Mesenchymal stem cell (in vitro differentiated cells and primary cell): ENCODE results near the gene HPN.

Experiments
- DNase-seq: peaks from one replicate; pipeline ENCODE4 v3.0.0-alpha.2; 2013
- H2AFZ ChIP-seq: one replicate; pipeline ENCODE4 v1.6.1; 2013; ENCODE audit warnings: low read depth, mild to moderate bottlenecking, control low read depth, inconsistent platforms, low read length, moderate library complexity
- H2AK5ac ChIP-seq: 2 replicates; pipeline ENCODE4 v1.6.1; 2013; ENCODE audit warnings: low read length, moderate library complexity, mild to moderate bottlenecking, inconsistent platforms; ENCODE audit not compliant: severe bottlenecking
- H2BK120ac ChIP-seq: one replicate; pipeline ENCODE4 v1.6.1; 2013; ENCODE audit warnings: low read depth, mild to moderate bottlenecking, inconsistent platforms, low read length, moderate library complexity
- H2BK12ac ChIP-seq, 2 experiments: one replicate each; pipeline ENCODE4 v1.6.1; 2013; ENCODE audit warnings: inconsistent platforms in 2 of 2, low read length in 2 of 2, mild to moderate bottlenecking in 2 of 2, moderate library complexity in 2 of 2, control low read depth in 1 of 2
- H2BK15ac ChIP-seq: one replicate; pipeline ENCODE4 v1.6.1; 2013; ENCODE audit warnings: mild to moderate bottlenecking, low read depth, inconsistent platforms; ENCODE audit not compliant: poor library complexity, severe bottlenecking
- H2BK5ac ChIP-seq: 2 replicates; pipeline ENCODE4 v1.6.1; 2013; ENCODE audit warnings: low read depth, mild to moderate bottlenecking, low read length, control low read depth, inconsistent platforms; ENCODE audit not compliant: poor library complexity, severe bottlenecking
- H3K14ac ChIP-seq, 2 experiments: one replicate each; pipeline ENCODE4 v1.6.1; 2013; ENCODE audit warnings: inconsistent platforms in 2 of 2, low read length in 2 of 2, control low read depth in 1 of 2, mild to moderate bottlenecking in 1 of 2, moderate library complexity in 1 of 2
- H3K18ac ChIP-seq, 2 experiments: one replicate each; pipeline ENCODE4 v1.6.1; 2013; ENCODE audit warnings: inconsistent platforms in 2 of 2, low read length in 2 of 2, control low read depth in 1 of 2, low read depth in 1 of 2, mild to moderate bottlenecking in 1 of 2
- H3K23ac ChIP-seq, 2 experiments: one replicate each; pipeline ENCODE4 v1.6.1; 2013; ENCODE audit warnings: inconsistent platforms in 2 of 2, low read length in 2 of 2, mild to moderate bottlenecking in 2 of 2, moderate library complexity in 2 of 2, control low read depth in 1 of 2
- H3K27ac ChIP-seq: 2 replicates; pipeline ENCODE4 v1.5.1; 2013; ENCODE audit warnings: mild to moderate bottlenecking, moderate library complexity, low read length, control low read depth, inconsistent platforms; ENCODE audit not compliant: poor library complexity, severe bottlenecking
- H3K27me3 ChIP-seq, 2 experiments: 2 replicates each; pipeline versions ENCODE4 v1.6.1 to v1.7.0; 2013; ENCODE audit warnings: low read length in 2 of 2, mild to moderate bottlenecking in 2 of 2, moderate library complexity in 2 of 2, control low read depth in 1 of 2, inconsistent platforms in 1 of 2; ENCODE audit not compliant: control insufficient read depth in 1 of 2, insufficient read depth in 1 of 2
- H3K36me3 ChIP-seq, 2 experiments: 2 replicates each; pipeline versions ENCODE4 v1.6.1 to v1.7.0; 2013; ENCODE audit warnings: low read length in 2 of 2, control low read depth in 1 of 2, inconsistent platforms in 1 of 2, low read depth in 1 of 2, mild to moderate bottlenecking in 1 of 2; ENCODE audit not compliant: insufficient read depth in 2 of 2, control insufficient read depth in 1 of 2
- H3K4ac ChIP-seq, 2 experiments: one replicate each; pipeline ENCODE4 v1.6.1; 2013; ENCODE audit warnings: inconsistent platforms in 2 of 2, low read length in 2 of 2, mild to moderate bottlenecking in 2 of 2, moderate library complexity in 2 of 2, control low read depth in 1 of 2, low read depth in 1 of 2
- H3K4me1 ChIP-seq: 2 replicates; pipeline ENCODE4 v1.6.1; 2013; ENCODE audit warnings: low read depth, low read length, control low read depth; ENCODE audit not compliant: control insufficient read depth, insufficient read depth
- H3K4me2 ChIP-seq: 2 replicates; pipeline ENCODE4 v1.6.1; 2013; ENCODE audit warnings: low read length, mild to moderate bottlenecking, inconsistent platforms; ENCODE audit not compliant: poor library complexity, severe bottlenecking
- H3K4me3 ChIP-seq, 2 experiments: 2 replicates each; pipeline versions ENCODE4 v1.5.1 to v1.7.0; 2013; ENCODE audit warnings: low read length in 2 of 2, mild to moderate bottlenecking in 2 of 2, control low read depth in 1 of 2, low read depth in 1 of 2; ENCODE audit not compliant: insufficient read depth in 1 of 2
- H3K79me1 ChIP-seq: replicated peaks from 2 replicates; pipeline ENCODE4 v1.6.1; 2013; ENCODE audit warnings: mild to moderate bottlenecking, control low read depth, low read length, inconsistent platforms; ENCODE audit not compliant: poor library complexity, severe bottlenecking
- H3K9ac ChIP-seq: 2 replicates; pipeline ENCODE4 v1.7.0; 2013; ENCODE audit warnings: mild to moderate bottlenecking, low read length, moderate library complexity
- H3K9me3 ChIP-seq: 2 replicates; pipeline ENCODE4 v1.7.0; 2013; ENCODE audit warnings: mild to moderate bottlenecking, low read length; ENCODE audit not compliant: control insufficient read depth
- H4K8ac ChIP-seq: one replicate; pipeline ENCODE4 v1.6.1; 2013; ENCODE audit warnings: inconsistent platforms, mild to moderate bottlenecking, low read length, moderate library complexity
- H4K91ac ChIP-seq: one replicate; pipeline ENCODE4 v1.6.1; 2013; ENCODE audit warnings: mild to moderate bottlenecking, low read length, inconsistent platforms
- WGBS: methylation state at CpG from one replicate; pipeline ENCODE4 v1.1.7; 2013; ENCODE audit warnings: mixed read lengths; 5-methylcytosine and 5-hydroxymethylcytosine counted together

HPN gene

DNA sequence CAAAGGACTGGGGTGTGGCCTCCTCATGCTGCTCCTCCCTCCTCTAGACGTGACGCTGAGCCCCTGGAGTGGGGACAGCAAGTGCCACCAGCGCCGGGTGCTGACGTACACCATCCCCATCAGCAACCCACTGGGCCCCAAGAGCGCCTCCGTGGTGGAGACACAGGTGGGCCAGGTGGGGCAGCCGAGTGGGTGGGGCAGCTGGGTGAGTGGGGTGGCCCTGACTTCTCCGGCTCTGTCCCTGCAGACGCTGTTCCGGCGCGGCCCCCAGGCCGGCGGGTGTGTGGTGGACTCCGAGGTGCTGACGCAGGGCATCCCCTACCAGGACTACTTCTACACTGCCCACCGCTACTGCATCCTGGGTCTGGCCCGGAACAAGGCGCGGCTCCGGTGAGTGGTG is 22.4 kb upstream of the HPN start:
- no peak overlapping the region for H4K8ac ChIP-seq
- no peak overlapping the region for H3K14ac ChIP-seq
- no peaks in the 10 kb centered on the region for H3K9me3 ChIP-seq
- no peak overlapping the region for H3K9ac ChIP-seq
- no peak overlapping the region for H2AFZ ChIP-seq
- H4K91ac ChIP-seq: peak overlapping the region; percentile 47
- H2AK5ac ChIP-seq: no peak overlapping the region
- H3K36me3 ChIP-seq: peaks cover 76 to 85% of the 10 kb centered on the region in 2 experiments
- no peak overlapping the region for H3K18ac ChIP-seq
- no peak overlapping the region for H3K27ac ChIP-seq
- no peaks in the 10 kb centered on the region for H3K27me3 ChIP-seq
- H3K4me2 ChIP-seq: no peak overlapping the region
- no peak overlapping the region for H3K4ac ChIP-seq
- H2BK5ac ChIP-seq: no peak overlapping the region
- H3K4me3 ChIP-seq: no peak overlapping the region
- H3K4me1 ChIP-seq: peaks cover 5% of the 10 kb centered on the region
- H2BK15ac ChIP-seq: no peak overlapping the region
- no peak overlapping the region for H3K23ac ChIP-seq
- 99% methylated on average over 18 of the region's 22 CpGs for WGBS
- H3K79me1 ChIP-seq: peaks cover 19% of the 10 kb centered on the region
- no peak for DNase-seq
- H2BK12ac ChIP-seq: no peak overlapping the region
- H2BK120ac ChIP-seq: no peak overlapping the region

DNA sequence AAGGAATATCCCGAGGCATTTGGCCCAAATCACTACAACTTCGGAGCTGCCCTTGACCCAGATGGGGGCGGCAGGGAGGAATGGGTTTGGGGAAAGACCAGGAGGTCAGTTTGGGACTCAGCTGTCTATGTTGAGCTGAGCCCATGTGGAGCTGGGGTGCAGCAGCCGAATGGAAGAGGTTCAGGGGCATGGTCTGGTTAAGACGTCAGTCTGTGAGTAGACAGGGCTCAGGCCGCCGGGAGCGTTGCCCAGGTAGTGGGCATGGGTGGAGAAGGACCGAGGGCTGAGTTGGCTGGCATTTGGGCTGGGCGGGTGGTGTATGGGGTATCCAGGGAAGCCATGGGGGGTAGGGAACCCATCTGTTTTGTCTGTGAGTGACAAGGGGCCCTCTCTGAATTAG is 20.5 kb upstream of the HPN start:
- Histone ChIP-seq H2BK15ac (no peak overlapping the region), H3K18ac (no peak overlapping the region), H2AK5ac (no peak overlapping the region), H3K14ac (no peak overlapping the region), H3K9ac (no peak overlapping the region), H2BK120ac (no peak overlapping the region), H3K27ac (no peak overlapping the region), H3K23ac (no peak overlapping the region), H4K8ac (no peak overlapping the region), H3K9me3 (no peaks in the 10 kb centered on the region), H3K4ac (no peak overlapping the region), H4K91ac (no peak overlapping the region), H3K79me1 (peaks cover 17% of the 10 kb centered on the region), H2BK12ac (no peak overlapping the region), H3K36me3 (peaks cover 80 to 86% of the 10 kb centered on the region in 2 experiments), H2AFZ (no peak overlapping the region), H3K4me2 (no peak overlapping the region), H2BK5ac (no peak overlapping the region), H3K27me3 (no peaks in the 10 kb centered on the region), H3K4me1 (peaks cover 1% of the 10 kb centered on the region), H3K4me3 (no peak overlapping the region)
- no peak for DNase-seq
- WGBS: 97% methylated on average over 10 of the region's 10 CpGs

DNA sequence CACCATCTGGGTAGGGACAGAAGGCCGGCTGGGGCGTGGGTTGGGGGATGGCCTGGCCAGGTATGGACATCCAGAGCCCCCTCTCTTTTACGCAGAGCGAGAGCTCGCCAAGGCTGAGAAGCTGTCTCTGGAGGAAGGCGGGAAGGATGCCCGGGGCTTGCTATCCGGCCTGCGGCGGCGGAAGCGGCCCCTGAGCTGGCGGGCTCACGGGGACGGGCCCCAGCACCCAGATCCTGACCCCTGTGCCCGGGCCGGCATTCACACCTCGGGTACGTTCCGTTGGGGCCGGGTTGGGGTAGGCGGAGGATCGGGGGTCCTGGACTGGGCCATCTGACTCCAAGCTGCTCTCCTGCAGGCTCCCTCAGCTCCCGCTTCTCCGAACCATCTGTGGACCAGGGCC is 19.9 kb upstream of the HPN start:
- no peak overlapping the region for H3K27ac ChIP-seq
- DNase-seq: no peak
- H2BK5ac ChIP-seq: no peak overlapping the region
- H3K23ac ChIP-seq: no peak overlapping the region
- peaks cover 17% of the 10 kb centered on the region for H3K79me1 ChIP-seq
- no peak overlapping the region for H4K91ac ChIP-seq
- no peak overlapping the region for H3K18ac ChIP-seq
- no peak overlapping the region for H2AK5ac ChIP-seq
- no peak overlapping the region for H2BK120ac ChIP-seq
- H3K4me3 ChIP-seq: no peak overlapping the region
- no peaks in the 10 kb centered on the region for H3K27me3 ChIP-seq
- no peak overlapping the region for H2AFZ ChIP-seq
- H3K14ac ChIP-seq: no peak overlapping the region
- peaks cover 81 to 92% of the 10 kb centered on the region in 2 experiments for H3K36me3 ChIP-seq
- peaks cover 1% of the 10 kb centered on the region for H3K4me1 ChIP-seq
- H3K4me2 ChIP-seq: no peak overlapping the region
- H3K9me3 ChIP-seq: no peaks in the 10 kb centered on the region
- H3K9ac ChIP-seq: no peak overlapping the region
- no peak overlapping the region for H4K8ac ChIP-seq
- H2BK12ac ChIP-seq: no peak overlapping the region
- H2BK15ac ChIP-seq: no peak overlapping the region
- over 99% methylated on average over 25 of the region's 25 CpGs for WGBS
- no peak overlapping the region for H3K4ac ChIP-seq

DNA sequence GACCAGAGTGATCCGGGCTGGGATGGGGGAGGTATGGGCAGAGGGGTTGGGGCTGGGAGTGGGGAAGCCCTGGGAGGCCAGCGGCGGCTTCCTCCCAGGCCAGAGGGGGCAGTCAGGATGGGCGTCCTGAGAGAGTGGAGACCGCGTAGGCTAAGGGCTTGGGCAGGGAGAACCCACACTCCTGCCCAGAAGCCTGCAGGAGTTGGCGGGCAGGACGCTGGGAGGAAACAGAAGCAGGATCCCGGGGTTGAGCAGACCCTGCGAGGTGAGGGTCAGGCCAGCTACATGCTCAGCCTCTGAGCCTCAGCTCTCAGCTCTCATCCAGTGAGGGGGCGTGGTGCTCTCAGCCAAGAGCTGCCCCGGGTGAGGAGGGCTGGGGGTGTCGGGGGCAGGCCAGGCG is 19.1 kb upstream of the HPN start:
- no peaks in the 10 kb centered on the region for H3K9me3 ChIP-seq
- H3K23ac ChIP-seq: no peak overlapping the region
- peaks cover 16% of the 10 kb centered on the region for H3K79me1 ChIP-seq
- no peak overlapping the region for H2BK15ac ChIP-seq
- H3K18ac ChIP-seq: no peak overlapping the region
- H3K4ac ChIP-seq: no peak overlapping the region
- H3K27ac ChIP-seq: no peak overlapping the region
- no peak overlapping the region for H2BK120ac ChIP-seq
- no peak for DNase-seq
- H3K4me2 ChIP-seq: no peak overlapping the region
- no peak overlapping the region for H2BK12ac ChIP-seq
- 89% methylated on average over 14 of the region's 14 CpGs for WGBS
- peaks cover 1% of the 10 kb centered on the region for H3K4me1 ChIP-seq
- H4K91ac ChIP-seq: no peak overlapping the region
- H2BK5ac ChIP-seq: no peak overlapping the region
- H3K14ac ChIP-seq: no peak overlapping the region
- H3K9ac ChIP-seq: no peak overlapping the region
- H3K27me3 ChIP-seq: no peaks in the 10 kb centered on the region
- no peak overlapping the region for H2AFZ ChIP-seq
- H4K8ac ChIP-seq: no peak overlapping the region
- H3K36me3 ChIP-seq: peaks cover 84 to 95% of the 10 kb centered on the region in 2 experiments
- H3K4me3 ChIP-seq: no peak overlapping the region
- H2AK5ac ChIP-seq: no peak overlapping the region
